Spleen (tissue), 7 donors: Measurements from ENCODE around the gene JMJD4.

Experiments used
- CTCF ChIP-seq, 11 experiments: fragments of 200-600 bp in 7 of 11; fragments of 450-650 bp in 4 of 11; sonication (generic) in 4 of 11; IDR thresholded peaks in 8 of 11; conservative IDR thresholded peaks in 3 of 11; 1 replicate in 7 of 11; 2 replicates in 4 of 11; pipeline versions ENCODE4 v1.4.0 to v1.8.0; 2016 to 2021; ENCODE audit warnings: antibody characterized with exemption in 11 of 11, inconsistent platforms in 4 of 11, mild to moderate bottlenecking in 1 of 11
- POLR2A ChIP-seq, 3 donors: fragments of 450-650 bp; IDR thresholded peaks; one replicate each; pipeline ENCODE4 v1.5.1; 2017; ENCODE audit warnings: antibody characterized with exemption in 3 of 3, mild to moderate bottlenecking in 1 of 3
- donor health status: DM: no; HTN: no; CAD: no; lungs with moderate emphysema.
- donor health status: DM: no; HTN: no; CAD: no.
- donor health status: DM: no; HTN: no; CAD: no.

- TF ChIP-seq CTCF (IDR thresholded peaks at IDR 0.05 in 8 of 11, conservative IDR thresholded peaks at IDR 0.05 in 3 of 11) (no peak), POLR2A (IDR thresholded peaks at IDR 0.05) (no peak)
These were observed 49.3 kb downstream of the JMJD4 start for GRCh38 chr1:227685807-227686206.
